PFSK-1 (cell line): ENCODE results near the gene NCAPD2.

Source experiments
- FOXP2 ChIP-seq: optimal IDR thresholded peaks from 2 replicates; pipeline ENCODE3; 2011; ENCODE audit warnings: borderline replicate concordance, control low read depth, inconsistent platforms; ENCODE audit not compliant: insufficient read depth; ENCODE audit errors: extremely low read length, extremely low read depth
- POLR2AphosphoS5 ChIP-seq: IDR thresholded peaks from 2 replicates; pipeline ENCODE4 v1.6.1; 2012; ENCODE audit warnings: low read depth, mild to moderate bottlenecking, control low read depth, low read length, moderate library complexity
- SIN3A ChIP-seq: IDR thresholded peaks from 2 replicates; pipeline ENCODE4 v1.6.1; 2012; ENCODE audit warnings: mild to moderate bottlenecking, low read length, moderate library complexity, borderline replicate concordance; ENCODE audit not compliant: insufficient read depth
- TAF1 ChIP-seq: IDR thresholded peaks from 2 replicates; pipeline ENCODE4 v1.6.1; 2012; ENCODE audit warnings: low read length, control low read depth, borderline replicate concordance; ENCODE audit not compliant: insufficient read depth
- TF ChIP-seq, protein P1 (sequence below), 2 experiments: IDR thresholded peaks; 2 replicates each; pipeline versions ENCODE4 v1.6.1 to v1.8.0; 2011 to 2012; ENCODE audit warnings: low read depth in 2 of 2, low read length in 2 of 2, control low read depth in 1 of 2, inconsistent platforms in 1 of 2, mild to moderate bottlenecking in 1 of 2, moderate library complexity in 1 of 2; ENCODE audit not compliant: insufficient read depth in 1 of 2

NCAPD2 gene

GRCh38 chr12:6457220-6457945 lies 36.5 kb upstream of the NCAPD2 start:
- TF ChIP-seq SIN3A (no peak), POLR2AphosphoS5 (no peak), FOXP2 (no peak), TAF1 (no peak)
- TF ChIP-seq, protein P1, sequence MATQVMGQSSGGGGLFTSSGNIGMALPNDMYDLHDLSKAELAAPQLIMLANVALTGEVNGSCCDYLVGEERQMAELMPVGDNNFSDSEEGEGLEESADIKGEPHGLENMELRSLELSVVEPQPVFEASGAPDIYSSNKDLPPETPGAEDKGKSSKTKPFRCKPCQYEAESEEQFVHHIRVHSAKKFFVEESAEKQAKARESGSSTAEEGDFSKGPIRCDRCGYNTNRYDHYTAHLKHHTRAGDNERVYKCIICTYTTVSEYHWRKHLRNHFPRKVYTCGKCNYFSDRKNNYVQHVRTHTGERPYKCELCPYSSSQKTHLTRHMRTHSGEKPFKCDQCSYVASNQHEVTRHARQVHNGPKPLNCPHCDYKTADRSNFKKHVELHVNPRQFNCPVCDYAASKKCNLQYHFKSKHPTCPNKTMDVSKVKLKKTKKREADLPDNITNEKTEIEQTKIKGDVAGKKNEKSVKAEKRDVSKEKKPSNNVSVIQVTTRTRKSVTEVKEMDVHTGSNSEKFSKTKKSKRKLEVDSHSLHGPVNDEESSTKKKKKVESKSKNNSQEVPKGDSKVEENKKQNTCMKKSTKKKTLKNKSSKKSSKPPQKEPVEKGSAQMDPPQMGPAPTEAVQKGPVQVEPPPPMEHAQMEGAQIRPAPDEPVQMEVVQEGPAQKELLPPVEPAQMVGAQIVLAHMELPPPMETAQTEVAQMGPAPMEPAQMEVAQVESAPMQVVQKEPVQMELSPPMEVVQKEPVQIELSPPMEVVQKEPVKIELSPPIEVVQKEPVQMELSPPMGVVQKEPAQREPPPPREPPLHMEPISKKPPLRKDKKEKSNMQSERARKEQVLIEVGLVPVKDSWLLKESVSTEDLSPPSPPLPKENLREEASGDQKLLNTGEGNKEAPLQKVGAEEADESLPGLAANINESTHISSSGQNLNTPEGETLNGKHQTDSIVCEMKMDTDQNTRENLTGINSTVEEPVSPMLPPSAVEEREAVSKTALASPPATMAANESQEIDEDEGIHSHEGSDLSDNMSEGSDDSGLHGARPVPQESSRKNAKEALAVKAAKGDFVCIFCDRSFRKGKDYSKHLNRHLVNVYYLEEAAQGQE (IDR thresholded peaks at IDR 0.05; ENCODE audit: insufficient read depth in 1 of 2, low read depth in 2 of 2, low read length in 2 of 2): no peak

- TF ChIP-seq, protein P1 (IDR thresholded peaks at IDR 0.05; ENCODE audit: insufficient read depth in 1 of 2, low read depth in 2 of 2, low read length in 2 of 2): no peak
- TF ChIP-seq POLR2AphosphoS5: no peak
- TF ChIP-seq TAF1: no peak
- no peak for TF ChIP-seq FOXP2
- TF ChIP-seq SIN3A: no peak
Measured at GRCh38 chr12:6458281-6459003, 35.5 kb upstream of the NCAPD2 start.

GRCh38 chr12:6459004-6459337 lies 34.9 kb upstream of the NCAPD2 start:
- TF ChIP-seq TAF1: no peak
- TF ChIP-seq POLR2AphosphoS5: no peak
- TF ChIP-seq, protein P1 (IDR thresholded peaks at IDR 0.05; ENCODE audit: insufficient read depth in 1 of 2, low read depth in 2 of 2, low read length in 2 of 2): no peak
- TF ChIP-seq FOXP2: no peak
- no peak for TF ChIP-seq SIN3A

GRCh38 chr12:6460751-6461371 lies 33.0 kb upstream of the NCAPD2 start:
- no peak for TF ChIP-seq TAF1
- TF ChIP-seq, protein P1 (IDR thresholded peaks at IDR 0.05; ENCODE audit: insufficient read depth in 1 of 2, low read depth in 2 of 2, low read length in 2 of 2): no peak
- TF ChIP-seq SIN3A: no peak
- TF ChIP-seq POLR2AphosphoS5: no peak
- TF ChIP-seq FOXP2: no peak
